HepG2 (cell line): Measurements from ENCODE around the gene GPD1. TPM values are rescaled to one million over a fixed set of nuclear protein-coding genes. Genes with fewer than 3 reads are reported as not detected.

Source experiments
- ATAC-seq: fragments of 200-7000 bp; cut with Tn5 transposase; 3 replicates; pipeline ENCODE4 v1.9.1; 2020; ENCODE audit warnings: mild to moderate bottlenecking, moderate library complexity
- BruUV-seq: library from RNA; stranded (reverse); fragments of 400-500 nt; replicated peaks from 2 replicates; lab custom pipeline; 2021; lab: Mats Ljungman, UMichigan
- CTCF ChIA-PET: fragments of 300-600 bp; formaldehyde crosslinking; extraction: SDS; loops from one replicate; lab custom pipeline; 2021; ENCODE audit warnings: low total read pairs, inconsistent platforms, low intra/inter-chr PET ratio; lab: Yijun Ruan, JAX
- POLR2A ChIA-PET: fragments of 350-600 bp; sonication (Branson Sonifier 250); formaldehyde crosslinking; loops from one replicate; lab custom pipeline; 2020; ENCODE audit warnings: antibody characterized with exemption, inconsistent platforms; lab: Yijun Ruan, JAX
- DNase-seq: peaks from one replicate; pipeline ENCODE4 v3.0.0-alpha.2; 2015; ENCODE audit warnings: low spot score
- FAIRE-seq: peaks from 3 replicates; lab custom pipeline; 2011; peaks lifted over from hg19 to GRCh38; lab: Jason Lieb, UNC
- H2AFZ ChIP-seq: one replicate; pipeline ENCODE4 v1.6.1; 2011; ENCODE audit warnings: low read length, inconsistent platforms
- H3K27ac ChIP-seq: fragments of 300-600 bp; 3 replicates; pipeline ENCODE4 v1.8.0; 2011; ENCODE audit warnings: mixed run types, mild to moderate bottlenecking, mixed read lengths, low read length, inconsistent platforms; ENCODE audit not compliant: insufficient read depth; ENCODE audit errors: extremely low read length
- H3K27me3 ChIP-seq, 2 experiments: fragments of 200-600 bp in 1 of 2; 2 replicates in 1 of 2; 3 replicates in 1 of 2; pipeline versions ENCODE4 v1.6.0 to v1.8.0; 2011; ENCODE audit warnings: low read length in 2 of 2, mild to moderate bottlenecking in 2 of 2, moderate library complexity in 2 of 2, inconsistent platforms in 1 of 2; ENCODE audit not compliant: insufficient read depth in 2 of 2, control insufficient read depth in 1 of 2
- H3K36me3 ChIP-seq, 2 experiments: fragments of 200-600 bp in 1 of 2; replicated peaks in 1 of 2; 2 replicates in 1 of 2; 3 replicates in 1 of 2; pipeline versions ENCODE4 v1.5.1 to v1.8.0; 2011; ENCODE audit warnings: low read length in 2 of 2, inconsistent platforms in 1 of 2; ENCODE audit not compliant: insufficient read depth in 2 of 2, control insufficient read depth in 1 of 2
- H3K4me1 ChIP-seq: 2 replicates; pipeline ENCODE4 v1.5.1; 2012; ENCODE audit warnings: low read length, inconsistent platforms; ENCODE audit not compliant: insufficient read depth
- H3K4me2 ChIP-seq: 2 replicates; pipeline ENCODE4 v1.6.0; 2011; ENCODE audit warnings: low read depth, low read length, inconsistent platforms
- H3K4me3 ChIP-seq, 3 experiments: fragments of 200-600 bp in 1 of 3; sonication (generic), shearing (Covaris generic) in 1 of 3; replicated peaks in 1 of 3; 2 replicates each; pipeline ENCODE4 v1.5.1; 2011 to 2016; ENCODE audit warnings: low read length in 3 of 3, inconsistent platforms in 2 of 3, low read depth in 2 of 3, mild to moderate bottlenecking in 2 of 3, control low read depth in 1 of 3, mixed read lengths in 1 of 3; ENCODE audit not compliant: insufficient read depth in 1 of 3
- H3K79me2 ChIP-seq: one replicate; pipeline ENCODE4 v1.6.1; 2011; ENCODE audit warnings: low read length, inconsistent platforms; ENCODE audit not compliant: insufficient read depth
- H3K9ac ChIP-seq: 2 replicates; pipeline ENCODE4 v1.6.0; 2011; ENCODE audit warnings: mild to moderate bottlenecking, low read depth, low read length, inconsistent platforms; ENCODE audit not compliant: insufficient read depth
- H3K9me3 ChIP-seq: 2 replicates; pipeline ENCODE4 v1.5.1; 2012; ENCODE audit warnings: mild to moderate bottlenecking, low read length
- H4K20me1 ChIP-seq: 2 replicates; pipeline ENCODE4 v1.6.0; 2011; ENCODE audit warnings: inconsistent platforms, mild to moderate bottlenecking, low read length, moderate library complexity; ENCODE audit not compliant: insufficient read depth
- HCFC1 ChIP-seq: fragments of 150-350 bp; IDR thresholded peaks from 2 replicates; pipeline ENCODE4 v1.6.1; 2014; ENCODE audit warnings: low read depth, low read length
- HNRNPUL1 ChIP-seq: fragments of 200-400 bp; formaldehyde crosslinking; IDR thresholded peaks from 2 replicates; pipeline ENCODE4 v1.6.1; 2017; ENCODE audit warnings: low read depth, mild to moderate bottlenecking, low read length, moderate library complexity
- MBNL3 ChIP-seq: fragments of 250-450 bp; sonication (Bioruptor Pico); conservative IDR thresholded peaks from 2 replicates; pipeline ENCODE4 v1.8.0; 2022; ENCODE audit warnings: mild to moderate bottlenecking, inconsistent platforms
- MED13 ChIP-seq: sonication (generic); formaldehyde crosslinking; IDR thresholded peaks from 2 replicates; pipeline ENCODE4 v1.5.0; 2020; ENCODE audit warnings: missing genetic modification reagents
- MLLT10 ChIP-seq: sonication (generic); formaldehyde crosslinking; IDR thresholded peaks from 2 replicates; pipeline ENCODE4 v1.4.0; 2020; ENCODE audit warnings: missing genetic modification reagents
- PPARG ChIP-seq: conservative IDR thresholded peaks from 2 replicates; pipeline ENCODE4 v1.6.1; 2016; ENCODE audit warnings: missing biosample characterization, missing genetic modification reagents
- SOX6 ChIP-seq, 2 experiments: fragments of 450-650 bp in 1 of 2; sonication (generic) in 1 of 2; formaldehyde crosslinking in 1 of 2; IDR thresholded peaks; 2 replicates each; pipeline versions ENCODE4 v1.4.0 to v1.6.1; 2017 to 2020; ENCODE audit warnings: antibody characterized with exemption in 1 of 2, mild to moderate bottlenecking in 1 of 2, missing genetic modification reagents in 1 of 2
- TOPORS ChIP-seq: sonication (generic); formaldehyde crosslinking; IDR thresholded peaks from 2 replicates; pipeline ENCODE4 v1.8.0; 2023; ENCODE audit warnings: mild to moderate bottlenecking, missing genetic modification reagents
- YEATS2 ChIP-seq: sonication (generic); formaldehyde crosslinking; IDR thresholded peaks from 2 replicates; pipeline ENCODE4 v1.4.0; 2020; ENCODE audit warnings: missing genetic modification reagents, borderline replicate concordance
- WGBS: methylation state at CpG from one replicate; pipeline ENCODE4 v1.1.6; 2017; ENCODE audit warnings: low lambda C conversion rate; 5-methylcytosine and 5-hydroxymethylcytosine counted together
- in situ Hi-C: cut with HindIII; loops from 2 replicates; pipeline ENCODE4 v1.10.0; 2017; ENCODE audit warnings: low pct_unique_long_range_greater_than_20kb; ENCODE audit not compliant: extremely low pct_ligation_motif_present
- intact Hi-C: fragments of 100-400 bp; cut with micrococcal nuclease; formaldehyde crosslinking; loops from one replicate; pipeline ENCODE4 v1.10.0; 2022; ENCODE audit not compliant: unreplicated experiment
- polyA plus RNA-seq, 8 experiments: library from polyadenylated mRNA; depleted of rRNA in 3 of 8; stranded (reverse) in 7 of 8; unstranded in 1 of 8; fragments of >200 nt; fragmentation: Illumina TruSeq in 4 of 8; extraction: Trizol in 4 of 8; gene quantifications; 2 replicates each; pipeline versions ENCODE4 v1.2.1 to v1.2.3, GENCODE V29; 2011 to 2016; ENCODE audit warnings: low read depth in 4 of 8, missing spikeins in 1 of 8, mixed read lengths in 1 of 8; ENCODE audit not compliant: insufficient read depth in 1 of 8
- total RNA-seq, 5 experiments: library from RNA; depleted of rRNA; stranded (reverse); fragments of >200 nt; fragmentation: Illumina TruSeq; extraction: Trizol; gene quantifications; 2 replicates each; pipeline ENCODE4 v1.2.3, GENCODE V29; 2016; ENCODE audit warnings: low read depth in 1 of 5

Gene GPD1
- total and polyA plus RNA-seq, 2 of the 13 experiments (the other 11 are each of a cell fraction or from before 2014, with no cell fraction given), result 3.7 to 30.6 TPM

- H3K4me1 ChIP-seq, result peaks cover 88% of the 10 kb centered on the region
- no peaks in the 10 kb centered on the region for H3K27me3 ChIP-seq
- no peaks in the 10 kb centered on the region for H3K9me3 ChIP-seq
- WGBS, result 67% methylated on average over 2 of the region's 3 CpGs
- intact Hi-C loops (no loop called here), in situ Hi-C loops (no loop called here)
- no peaks in the 10 kb centered on the region for H4K20me1 ChIP-seq
- no peak for DNase-seq
- H3K27ac ChIP-seq, result no peak overlapping the region
- POLR2A ChIA-PET, result no interaction called here
- BruUV-seq, result no TSS peak
- H3K4me3 ChIP-seq, result no peak overlapping the region
- TF ChIP-seq MED13 (CRISPR knock-in tag) (no peak), MBNL3 (CRISPR knock-in tag) (no peak), HNRNPUL1 (no peak), YEATS2 (CRISPR knock-in tag) (no peak), PPARG (no peak), TOPORS (CRISPR knock-in tag) (no peak), MLLT10 (CRISPR knock-in tag) (no peak), SOX6 (IDR thresholded peaks at IDR 0.05) (no peak), SOX6 (CRISPR knock-in tag; IDR thresholded peaks at IDR 0.05) (no peak), HCFC1 (no peak)
- TF ChIP-seq, all 625 proteins: peak for 0
- H3K9ac ChIP-seq, result no peak overlapping the region
- no peak overlapping the region for H2AFZ ChIP-seq
- no peaks in the 10 kb centered on the region for H3K79me2 ChIP-seq
- H3K36me3 ChIP-seq, result no peaks in the 10 kb centered on the region
- CTCF ChIA-PET, result no interaction called here
- ATAC-seq, result no peak
- no peak for FAIRE-seq
- no peak overlapping the region for H3K4me2 ChIP-seq
Observed at GRCh38 chr12:50106907-50107306, 3.1 kb downstream of the GPD1 start.
